Progenitor cell of endocrine pancreas (in vitro differentiated cells): ENCODE measurements around the gene LILRA2. TPM values are rescaled to one million over a fixed set of nuclear protein-coding genes. Genes with fewer than 3 reads are reported as not detected.
"Not testable (repeated sequence)": the region's sequence is repeated elsewhere in the genome, so short reads cannot be mapped to it uniquely, and the experiment has no call there.

ENCODE experiments used
- DNase-seq: peaks from one replicate; pipeline ENCODE4 v3.0.0; 2021; ENCODE audit warnings: low spot score; ENCODE audit not compliant: unreplicated experiment
- H3K27ac Mint-ChIP-seq: 2 replicates; pipeline ENCODE4 v1.8.0; 2021; ENCODE audit warnings: mild to moderate bottlenecking, moderate library complexity, mixed read lengths
- H3K27me3 Mint-ChIP-seq: 2 replicates; pipeline ENCODE4 v1.8.0; 2021; ENCODE audit warnings: mixed read lengths
- H3K36me3 Mint-ChIP-seq: 2 replicates; pipeline ENCODE4 v1.8.0; 2022; ENCODE audit warnings: mixed read lengths; ENCODE audit not compliant: insufficient read depth
- H3K4me1 Mint-ChIP-seq: 2 replicates; pipeline ENCODE4 v1.8.0; 2021; ENCODE audit warnings: low read depth, mixed read lengths
- H3K4me3 Mint-ChIP-seq: 2 replicates; pipeline ENCODE4 v1.8.0; 2021; ENCODE audit warnings: low read depth, mild to moderate bottlenecking, moderate library complexity, mixed read lengths
- H3K9me3 Mint-ChIP-seq: 2 replicates; pipeline ENCODE4 v1.8.0; 2021; ENCODE audit warnings: low read depth, mixed read lengths
- total RNA-seq: library from RNA; stranded (reverse); gene quantifications from 2 replicates; pipeline ENCODE4 v1.2.1, GENCODE V29; 2021
- TF ChIP-seq, protein P1 (sequence below): fragments of 200-600 bp; sonication (generic); IDR thresholded peaks from one replicate; pipeline ENCODE4 v1.5.0; 2021; ENCODE audit warnings: antibody characterized with exemption, mild to moderate bottlenecking; ENCODE audit not compliant: unreplicated experiment

LILRA2 gene
- total RNA-seq, 1 donor from 2014 or later, result not detected

DNA sequence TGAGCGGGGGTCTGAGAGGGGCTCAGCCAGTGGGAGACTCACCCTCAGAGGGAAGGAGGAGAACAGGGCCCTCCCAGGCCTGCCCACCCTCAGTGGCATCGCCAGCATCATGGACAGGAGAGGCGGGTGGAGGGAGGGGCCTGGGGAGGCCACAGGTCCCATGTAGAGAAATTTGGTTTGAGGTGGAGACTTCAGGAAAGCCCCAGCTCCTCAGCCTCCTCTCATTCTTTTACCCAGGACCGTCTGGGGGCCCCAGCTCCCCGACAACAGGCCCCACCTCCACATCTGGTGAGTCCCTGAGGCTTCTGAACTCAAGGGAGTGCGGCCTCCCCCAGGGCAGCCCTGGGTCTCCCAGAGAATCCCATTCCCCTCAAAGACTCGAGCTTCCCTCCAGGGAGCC lies 59.8 kb downstream of the LILRA2 start:
- Mint-ChIP-seq H3K4me3 (no peak overlapping the region), H3K36me3 (no peaks in the 10 kb centered on the region), H3K9me3 (peaks cover 26% of the 10 kb centered on the region)

DNA sequence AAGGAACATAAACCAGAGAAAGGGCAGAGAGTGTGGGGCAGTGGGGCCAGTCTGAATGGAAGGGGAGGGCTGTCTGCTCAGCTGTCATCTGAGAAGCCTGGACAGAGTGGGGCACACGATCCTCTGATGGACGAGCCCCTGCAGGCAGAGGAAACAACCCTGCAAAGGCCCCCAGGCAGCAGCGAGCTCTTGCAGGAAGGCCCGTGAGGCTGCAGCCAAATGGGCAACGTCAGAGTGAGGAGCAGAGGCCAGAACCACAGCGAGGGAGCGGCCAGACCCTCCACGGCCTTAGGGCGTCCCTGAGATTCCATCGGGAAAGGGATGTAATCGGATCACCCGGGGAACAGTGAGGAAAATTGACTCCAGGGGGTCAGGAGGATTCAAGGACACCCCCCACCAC lies 62.5 kb downstream of the LILRA2 start:
- H3K9me3 Mint-ChIP-seq, result peaks cover 31% of the 10 kb centered on the region
- not testable (repeated sequence) for H3K27ac Mint-ChIP-seq, H3K36me3 Mint-ChIP-seq, DNase-seq, H3K27me3 Mint-ChIP-seq, H3K4me3 Mint-ChIP-seq, H3K4me1 Mint-ChIP-seq

More for the DNA sequence above, 59.8 kb downstream of the LILRA2 start:
- TF ChIP-seq, protein P1, sequence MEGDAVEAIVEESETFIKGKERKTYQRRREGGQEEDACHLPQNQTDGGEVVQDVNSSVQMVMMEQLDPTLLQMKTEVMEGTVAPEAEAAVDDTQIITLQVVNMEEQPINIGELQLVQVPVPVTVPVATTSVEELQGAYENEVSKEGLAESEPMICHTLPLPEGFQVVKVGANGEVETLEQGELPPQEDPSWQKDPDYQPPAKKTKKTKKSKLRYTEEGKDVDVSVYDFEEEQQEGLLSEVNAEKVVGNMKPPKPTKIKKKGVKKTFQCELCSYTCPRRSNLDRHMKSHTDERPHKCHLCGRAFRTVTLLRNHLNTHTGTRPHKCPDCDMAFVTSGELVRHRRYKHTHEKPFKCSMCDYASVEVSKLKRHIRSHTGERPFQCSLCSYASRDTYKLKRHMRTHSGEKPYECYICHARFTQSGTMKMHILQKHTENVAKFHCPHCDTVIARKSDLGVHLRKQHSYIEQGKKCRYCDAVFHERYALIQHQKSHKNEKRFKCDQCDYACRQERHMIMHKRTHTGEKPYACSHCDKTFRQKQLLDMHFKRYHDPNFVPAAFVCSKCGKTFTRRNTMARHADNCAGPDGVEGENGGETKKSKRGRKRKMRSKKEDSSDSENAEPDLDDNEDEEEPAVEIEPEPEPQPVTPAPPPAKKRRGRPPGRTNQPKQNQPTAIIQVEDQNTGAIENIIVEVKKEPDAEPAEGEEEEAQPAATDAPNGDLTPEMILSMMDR, result no peak
- no peaks in the 10 kb centered on the region for H3K4me1 Mint-ChIP-seq
- no peak overlapping the region for H3K27ac Mint-ChIP-seq
- H3K27me3 Mint-ChIP-seq, result no peaks in the 10 kb centered on the region
- DNase-seq, result no peak

DNA sequence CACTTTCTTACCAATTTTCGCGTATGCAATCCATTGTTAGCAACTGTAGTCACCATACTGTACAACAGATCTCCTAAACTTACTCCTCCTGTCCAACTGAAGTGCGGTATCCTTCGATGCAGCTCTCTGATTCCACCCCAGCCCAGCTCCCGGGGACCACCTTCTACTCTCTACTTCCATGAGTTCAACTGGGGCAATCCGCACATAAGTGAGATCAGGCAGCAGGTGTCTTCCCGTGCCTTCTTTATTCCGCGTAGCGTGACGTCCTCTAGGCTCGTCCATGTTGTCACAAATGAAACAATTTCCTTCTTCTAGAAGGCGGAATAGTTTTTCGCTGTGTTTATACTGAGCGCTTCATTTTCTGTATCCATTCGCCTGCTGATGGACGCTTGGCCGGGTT lies 65.1 kb downstream of the LILRA2 start:
- H3K4me3 Mint-ChIP-seq, result no peak overlapping the region

More for the DNA sequence above, 65.1 kb downstream of the LILRA2 start:
- Mint-ChIP-seq H3K9me3 (peaks cover 36% of the 10 kb centered on the region), H3K4me1 (no peaks in the 10 kb centered on the region), H3K27ac (no peak overlapping the region), H3K36me3 (peaks cover 2% of the 10 kb centered on the region), H3K27me3 (no peaks in the 10 kb centered on the region)
- TF ChIP-seq, protein P1, result no peak
- no peak for DNase-seq

Other genes starting within 250 kb of the LILRA2 start
- not detected in 2 replicates for gene LILRA4, start 234.6 kb upstream of the LILRA2 start, total RNA-seq
- gene LAIR1, start 208.9 kb upstream of the LILRA2 start, total RNA-seq, result not detected in 2 replicates
- gene TTYH1, start 158.3 kb upstream of the LILRA2 start, total RNA-seq, result 133 and 144 TPM in 2 replicates
- gene LENG8, start 124.6 kb upstream of the LILRA2 start, total RNA-seq, result 188 and 210 TPM in 2 replicates
- gene LENG9, start 110.0 kb upstream of the LILRA2 start, total RNA-seq, result 0.72 and 0.75 TPM in 2 replicates
- gene CDC42EP5, start 100.5 kb upstream of the LILRA2 start, total RNA-seq, result 1.6 and 2.1 TPM in 2 replicates
- not detected in 2 replicates for gene LAIR2, start 71.0 kb upstream of the LILRA2 start, total RNA-seq
- not detected in 2 replicates for gene LILRA1, start 19.8 kb downstream of the LILRA2 start, total RNA-seq
- not detected in 2 replicates for gene LILRB1, start 56.7 kb downstream of the LILRA2 start, total RNA-seq
- not detected in 2 replicates for gene LILRB4, start 89.2 kb downstream of the LILRA2 start, total RNA-seq
- not detected in 2 replicates for gene KIR3DL3, start 150.7 kb downstream of the LILRA2 start, total RNA-seq
- gene KIR2DL3, start 164.7 kb downstream of the LILRA2 start, total RNA-seq, result not detected in 2 replicates
- not detected in 2 replicates for gene KIR2DL1, start 196.0 kb downstream of the LILRA2 start, total RNA-seq
- gene KIR2DL4, start 229.8 kb downstream of the LILRA2 start, total RNA-seq, result not detected in 2 replicates
- gene KIR3DL1, start 242.7 kb downstream of the LILRA2 start, total RNA-seq, result not detected in 2 replicates